Naive thymus-derived CD8-positive, alpha-beta T cell (primary cell): ENCODE results near the gene COL16A1. TPM values are rescaled to one million over a fixed set of nuclear protein-coding genes. Genes with fewer than 3 reads are reported as not detected.

Experiments used
- ATAC-seq, 2 donors: fragments of 150-1000 bp; cut with Tn5 transposase in 1 of 2; sonication (Bioruptor Pico), chemical (Tn5 transposase) in 1 of 2; 1 replicate in 1 of 2; 2 replicates in 1 of 2; pipeline ENCODE4 v1.10.0; 2021; ENCODE audit warnings: mild to moderate bottlenecking in 2 of 2, moderate library complexity in 2 of 2
- POLR2A ChIA-PET: fragments of 350-600 bp; sonication (Branson Sonifier 250); formaldehyde crosslinking; loops from one replicate; lab custom pipeline; 2021; ENCODE audit warnings: antibody characterized with exemption; lab: Charles Lee
- DNase-seq, 10 donors: peaks; one replicate each; pipeline versions ENCODE4 v3.0.0 to v3.0.0-alpha.2; 2020 to 2022
- H3K27ac Mint-ChIP-seq, 10 donors: one replicate each; pipeline ENCODE4 v1.8.0; 2020 to 2022; ENCODE audit warnings: mild to moderate bottlenecking in 10 of 10, mixed read lengths in 10 of 10, moderate library complexity in 4 of 10, inconsistent platforms in 1 of 10
- H3K27me3 Mint-ChIP-seq, 5 donors: one replicate each; pipeline ENCODE4 v1.8.0; 2021 to 2022; ENCODE audit warnings: mixed read lengths in 5 of 5
- H3K36me3 Mint-ChIP-seq, 3 donors: one replicate each; pipeline ENCODE4 v1.8.0; 2020 to 2022; ENCODE audit warnings: mixed read lengths in 3 of 3, mild to moderate bottlenecking in 2 of 3, inconsistent platforms in 1 of 3
- H3K4me1 Mint-ChIP-seq, 4 donors: one replicate each; pipeline ENCODE4 v1.8.0; 2021 to 2022; ENCODE audit warnings: mixed read lengths in 4 of 4
- H3K4me3 Mint-ChIP-seq, 10 donors: one replicate each; pipeline ENCODE4 v1.8.0; 2020 to 2022; ENCODE audit warnings: mild to moderate bottlenecking in 10 of 10, mixed read lengths in 10 of 10, moderate library complexity in 6 of 10, inconsistent platforms in 1 of 10
- H3K9me3 Mint-ChIP-seq, 9 donors: one replicate each; pipeline ENCODE4 v1.8.0; 2020 to 2022; ENCODE audit warnings: mixed read lengths in 9 of 9, mild to moderate bottlenecking in 3 of 9, inconsistent platforms in 1 of 9, moderate library complexity in 1 of 9
- polyA plus RNA-seq, 3 donors: library from polyadenylated mRNA; unstranded; fragments of 300-500 nt; fragmentation: Illumina TruSeq; gene quantifications; one replicate each; pipeline ENCODE4 v1.2.3, GENCODE V29; 2021
- total RNA-seq, 8 experiments: library from RNA in 2 of 8; stranded (reverse) in 2 of 8; gene quantifications; one replicate each; pipeline ENCODE4 v1.2.3 and lab custom pipeline; 2021 to 2026

Gene COL16A1
- total and polyA plus RNA-seq, 5 experiments from 2014 or later = 0.20 TPM; not detected in 4

DNA sequence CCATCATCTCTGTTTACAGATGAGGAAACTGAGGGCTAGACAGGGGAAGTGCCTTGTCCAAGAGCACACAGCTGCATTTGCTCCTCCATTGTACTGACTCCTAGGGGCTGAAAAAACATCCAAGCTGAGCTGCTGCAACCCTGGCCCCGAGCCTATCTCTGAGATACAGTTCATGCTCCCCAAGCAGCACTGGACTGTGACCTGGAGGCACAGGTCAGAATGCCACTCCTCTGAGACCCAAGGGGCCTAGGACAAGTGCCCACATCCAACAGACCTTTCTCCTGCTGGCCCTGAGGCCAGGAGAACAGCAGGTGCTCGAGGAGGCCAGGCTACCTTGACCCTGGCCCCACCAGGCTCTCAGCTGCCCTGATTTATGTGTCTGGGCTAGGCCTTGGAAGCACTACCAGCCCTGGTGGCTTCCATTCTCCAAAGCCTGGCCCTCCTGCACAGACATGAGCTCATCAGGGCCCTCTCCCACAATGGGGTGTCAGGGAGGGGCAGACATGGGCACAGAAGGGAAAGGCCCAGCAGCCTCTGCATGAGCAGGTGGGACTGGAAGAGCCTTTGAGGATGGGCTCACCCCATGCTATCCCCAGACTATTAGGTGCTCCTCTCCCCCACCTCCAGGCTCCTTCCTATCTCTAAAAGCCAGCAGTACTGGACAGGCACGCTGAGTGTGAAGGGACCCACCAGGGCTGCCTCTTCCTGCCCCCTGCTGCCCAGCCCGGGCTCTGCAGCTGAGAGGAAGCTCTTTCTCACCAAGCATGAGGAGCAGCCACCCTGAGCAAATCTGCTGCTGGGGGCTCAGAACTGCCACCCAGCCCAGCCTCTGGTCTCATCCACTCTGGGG, 41.5 kb upstream of the COL16A1 start:
- DNase-seq (peak in 3 of 10 donors; percentile 20 to 36 (median 22)), ATAC-seq (peak; percentile 54 to 75)
- Mint-ChIP-seq H3K4me3 (no peak overlapping the region), H3K27me3 (peaks cover 0 to 20% (median 3%) of the 10 kb centered on the region in 5 donors), H3K36me3 (no peaks in the 10 kb centered on the region), H3K4me1 (peaks cover 0 to 33% (median 13%) of the 10 kb centered on the region in 4 donors), H3K9me3 (no peaks in the 10 kb centered on the region), H3K27ac (no peak overlapping the region)
- POLR2A ChIA-PET = no interaction called here

DNA sequence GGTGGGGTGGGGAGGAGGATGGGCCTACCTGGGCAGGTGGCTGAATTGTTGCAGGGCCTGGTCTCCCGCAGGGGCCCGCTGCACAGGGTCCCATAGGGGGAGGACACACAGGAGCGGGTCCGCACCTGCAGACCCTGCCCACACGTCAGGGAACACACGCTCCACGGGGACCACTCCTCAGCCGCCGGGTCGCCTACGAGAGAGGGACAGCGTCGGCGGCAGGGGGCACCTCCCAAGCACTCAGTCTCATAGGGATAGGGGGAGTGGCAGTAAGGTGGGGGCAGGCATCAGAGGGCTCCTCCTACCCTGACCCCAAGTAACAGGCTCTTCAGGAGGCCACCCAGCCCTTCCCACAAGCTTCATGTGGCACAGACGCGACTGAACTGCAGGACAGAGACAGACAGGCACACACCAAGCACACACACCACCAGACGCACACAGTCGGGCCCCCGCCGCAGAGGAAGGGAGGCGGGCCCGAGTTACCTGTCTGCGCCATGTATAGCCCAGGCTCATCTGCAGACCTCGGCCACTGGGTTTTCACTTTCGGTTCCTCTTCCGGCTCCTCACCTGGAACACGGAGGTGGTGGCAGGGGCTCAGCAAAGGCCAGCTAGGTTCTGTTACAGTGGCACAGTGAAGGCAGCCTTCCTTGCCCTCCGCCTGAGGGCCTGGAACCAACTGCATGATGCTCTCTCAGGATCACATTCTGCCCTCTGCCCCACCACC, 40.5 kb upstream of the COL16A1 start:
- H3K27me3 Mint-ChIP-seq = peaks cover 0 to 19% (median 1%) of the 10 kb centered on the region in 5 donors
- no peak for ATAC-seq
- no peak for DNase-seq
- peak overlapping the region in 1 of 10 donors; percentile 59 for H3K27ac Mint-ChIP-seq
- H3K9me3 Mint-ChIP-seq = no peaks in the 10 kb centered on the region
- no peak overlapping the region for H3K4me3 Mint-ChIP-seq
- H3K36me3 Mint-ChIP-seq = no peaks in the 10 kb centered on the region
- POLR2A ChIA-PET = no interaction called here
- H3K4me1 Mint-ChIP-seq = peaks cover 6 to 32% (median 16%) of the 10 kb centered on the region in 4 donors

DNA sequence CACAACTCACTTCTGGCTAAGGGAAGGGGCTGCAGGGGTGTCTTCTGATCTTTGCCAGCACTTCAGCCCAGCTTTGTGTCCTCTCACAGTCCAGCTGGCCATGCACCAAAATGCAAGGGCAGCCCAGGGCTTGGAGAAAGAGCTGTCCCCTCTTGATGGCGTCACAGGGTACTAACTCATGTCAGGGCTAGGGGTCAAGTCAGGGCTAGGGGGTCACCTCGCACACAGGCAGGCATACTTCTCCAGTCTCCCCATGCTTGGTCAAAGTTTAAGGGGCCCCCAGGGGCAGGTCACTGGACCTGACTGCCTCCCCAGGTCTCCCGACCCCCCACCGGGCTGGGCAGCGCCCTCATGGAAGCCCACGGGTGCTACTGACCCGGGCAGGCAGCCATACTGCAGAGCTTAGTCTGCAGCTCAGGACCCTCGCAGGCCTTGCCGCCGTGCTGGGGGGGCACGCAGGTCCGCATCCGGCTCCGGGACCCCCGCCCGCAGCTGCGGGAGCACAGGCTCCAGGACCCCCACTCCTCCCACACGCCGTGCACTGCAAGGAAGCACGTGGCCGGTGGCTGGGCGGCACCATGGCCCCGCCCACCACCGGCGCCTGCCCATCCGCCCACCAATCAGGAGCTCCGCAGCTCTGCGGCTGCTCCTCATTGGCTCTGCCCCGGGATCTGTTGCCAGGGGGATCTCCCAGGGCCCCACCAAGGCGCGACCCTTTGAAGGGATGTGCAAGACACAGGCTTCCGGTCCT, 38.8 kb upstream of the COL16A1 start:
- ATAC-seq = no peak
- POLR2A ChIA-PET = no interaction called here
- H3K9me3 Mint-ChIP-seq = no peaks in the 10 kb centered on the region
- no peak overlapping the region for H3K27ac Mint-ChIP-seq
- H3K36me3 Mint-ChIP-seq = no peaks in the 10 kb centered on the region
- H3K4me3 Mint-ChIP-seq = no peak overlapping the region
- H3K27me3 Mint-ChIP-seq = peaks cover 0 to 12% (median 0%) of the 10 kb centered on the region in 5 donors
- DNase-seq = no peak
- H3K4me1 Mint-ChIP-seq = peaks cover 11 to 28% (median 17%) of the 10 kb centered on the region in 4 donors

DNA sequence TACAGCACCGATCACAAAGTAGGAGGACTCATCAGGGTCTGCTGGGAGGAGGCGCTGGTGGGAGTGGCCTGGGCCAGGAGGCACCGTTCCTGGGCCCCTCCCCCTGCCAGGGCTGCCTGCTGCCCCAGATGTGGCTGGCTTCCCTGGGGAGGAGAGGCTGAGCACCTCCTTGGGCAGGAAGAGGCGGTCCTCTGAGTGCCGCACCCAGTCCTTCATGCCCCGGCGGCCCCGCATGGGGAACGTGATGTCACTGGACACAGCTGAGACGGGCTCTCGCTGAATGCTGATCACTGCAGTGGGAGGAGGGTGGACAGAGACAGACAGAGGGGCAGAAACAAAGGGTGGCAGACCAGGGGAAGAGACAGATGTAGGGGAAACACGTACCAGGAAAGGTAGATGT, 35.5 kb upstream of the COL16A1 start:
- Mint-ChIP-seq H3K27ac (peak overlapping the region in 3 of 10 donors; percentile 17 to 66 (median 31)), H3K9me3 (no peaks in the 10 kb centered on the region), H3K4me1 (peaks cover 9 to 22% (median 13%) of the 10 kb centered on the region in 4 donors), H3K36me3 (no peaks in the 10 kb centered on the region), H3K4me3 (peak overlapping the region in 4 of 10 donors; percentile 7 to 70 (median 36)), H3K27me3 (peaks cover 0 to 2% (median 0%) of the 10 kb centered on the region in 5 donors)
- ATAC-seq (peak; percentile 57 to 72), DNase-seq (peak in 2 of 10 donors; percentile 20 to 29)
- POLR2A ChIA-PET = no interaction called here

DNA sequence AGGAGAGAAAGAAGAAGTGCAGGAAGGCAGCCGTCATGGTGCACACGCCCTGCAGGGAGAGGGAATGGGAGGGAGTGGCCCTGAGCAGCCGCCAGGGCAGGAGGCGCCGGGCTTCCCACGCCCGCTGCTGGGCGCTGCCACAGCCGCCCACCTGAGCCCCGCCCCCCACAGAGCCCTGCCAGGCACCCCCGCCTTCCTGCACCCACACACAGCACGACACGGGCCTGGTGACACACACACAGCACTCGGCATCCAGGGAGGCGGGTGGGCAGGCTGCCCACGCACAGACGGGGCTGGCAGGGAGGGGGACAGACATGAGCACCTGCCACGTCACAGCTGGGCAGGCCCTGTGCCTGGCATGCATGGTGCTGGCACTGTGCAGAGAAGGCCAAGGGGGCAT, 32.9 kb upstream of the COL16A1 start:
- Mint-ChIP-seq H3K27me3 (peaks cover 0 to 2% (median 0%) of the 10 kb centered on the region in 5 donors), H3K9me3 (no peaks in the 10 kb centered on the region), H3K36me3 (no peaks in the 10 kb centered on the region), H3K4me1 (peaks cover 9 to 22% (median 13%) of the 10 kb centered on the region in 4 donors), H3K4me3 (peak overlapping the region in 2 of 10 donors; percentile 4 to 33), H3K27ac (no peak overlapping the region)
- DNase-seq (peak in 5 of 10 donors; percentile 22 to 33 (median 28)), ATAC-seq (peak; percentile 63 to 82)
- POLR2A ChIA-PET = no interaction called here

DNA sequence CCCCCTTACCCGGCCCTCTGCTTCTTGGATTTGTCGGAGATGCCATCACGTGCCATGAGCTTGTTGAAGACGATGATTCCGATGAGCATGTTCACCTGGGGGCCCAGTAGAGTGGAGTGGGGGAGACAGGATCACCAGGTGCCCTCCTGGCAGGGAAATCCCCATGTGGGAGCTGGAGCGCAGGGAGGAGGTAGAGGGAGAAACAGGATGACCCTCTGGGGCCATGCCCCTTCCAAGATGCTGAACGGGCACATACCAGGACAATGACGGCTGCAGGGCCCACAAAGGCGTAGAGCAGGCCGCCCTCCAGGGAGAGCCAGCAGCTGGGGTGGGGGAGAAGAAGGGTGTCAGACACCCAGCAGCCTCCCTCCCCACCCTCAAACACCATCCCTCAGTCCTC, 31.8 kb upstream of the COL16A1 start:
- ATAC-seq (no peak), DNase-seq (no peak)
- Mint-ChIP-seq H3K36me3 (no peaks in the 10 kb centered on the region), H3K4me1 (peaks cover 9 to 22% (median 13%) of the 10 kb centered on the region in 4 donors), H3K9me3 (no peaks in the 10 kb centered on the region), H3K27ac (no peak overlapping the region), H3K4me3 (no peak overlapping the region), H3K27me3 (peaks cover 0 to 2% (median 0%) of the 10 kb centered on the region in 5 donors)
- POLR2A ChIA-PET = no interaction called here

DNA sequence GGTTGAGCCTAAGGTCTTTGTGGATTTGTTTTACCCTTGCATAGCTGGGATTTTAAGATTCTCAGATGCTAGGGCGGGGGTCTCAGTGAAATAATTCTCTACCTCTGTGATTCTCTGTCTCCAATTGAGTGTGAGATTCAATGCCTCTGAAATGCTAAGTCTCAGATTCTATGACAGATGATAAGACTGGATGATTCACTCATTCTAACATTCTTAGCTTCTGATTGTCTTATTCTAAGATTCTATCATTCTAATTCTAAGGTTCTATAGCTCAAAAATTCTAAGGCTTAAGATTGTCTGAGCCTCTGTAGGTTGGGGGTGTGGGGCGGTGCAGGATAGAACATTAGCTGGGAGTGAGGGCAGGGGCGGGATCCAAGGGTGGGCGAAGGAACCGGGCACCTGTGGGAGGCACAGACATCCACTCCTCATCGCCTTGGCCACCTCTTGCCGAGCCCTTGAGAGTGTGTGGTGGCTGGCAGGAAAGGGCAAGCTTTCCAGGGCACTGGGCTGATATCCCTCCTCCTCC, 30.8 kb upstream of the COL16A1 start:
- POLR2A ChIA-PET = no interaction called here
- peaks cover 0 to 2% (median 0%) of the 10 kb centered on the region in 5 donors for H3K27me3 Mint-ChIP-seq
- H3K4me3 Mint-ChIP-seq = no peak overlapping the region
- ATAC-seq (no peak), DNase-seq (no peak)
- peak overlapping the region in 1 of 10 donors; percentile 15 for H3K27ac Mint-ChIP-seq
- H3K9me3 Mint-ChIP-seq = no peaks in the 10 kb centered on the region
- H3K36me3 Mint-ChIP-seq = no peaks in the 10 kb centered on the region
- H3K4me1 Mint-ChIP-seq = peaks cover 7 to 19% (median 11%) of the 10 kb centered on the region in 4 donors

DNA sequence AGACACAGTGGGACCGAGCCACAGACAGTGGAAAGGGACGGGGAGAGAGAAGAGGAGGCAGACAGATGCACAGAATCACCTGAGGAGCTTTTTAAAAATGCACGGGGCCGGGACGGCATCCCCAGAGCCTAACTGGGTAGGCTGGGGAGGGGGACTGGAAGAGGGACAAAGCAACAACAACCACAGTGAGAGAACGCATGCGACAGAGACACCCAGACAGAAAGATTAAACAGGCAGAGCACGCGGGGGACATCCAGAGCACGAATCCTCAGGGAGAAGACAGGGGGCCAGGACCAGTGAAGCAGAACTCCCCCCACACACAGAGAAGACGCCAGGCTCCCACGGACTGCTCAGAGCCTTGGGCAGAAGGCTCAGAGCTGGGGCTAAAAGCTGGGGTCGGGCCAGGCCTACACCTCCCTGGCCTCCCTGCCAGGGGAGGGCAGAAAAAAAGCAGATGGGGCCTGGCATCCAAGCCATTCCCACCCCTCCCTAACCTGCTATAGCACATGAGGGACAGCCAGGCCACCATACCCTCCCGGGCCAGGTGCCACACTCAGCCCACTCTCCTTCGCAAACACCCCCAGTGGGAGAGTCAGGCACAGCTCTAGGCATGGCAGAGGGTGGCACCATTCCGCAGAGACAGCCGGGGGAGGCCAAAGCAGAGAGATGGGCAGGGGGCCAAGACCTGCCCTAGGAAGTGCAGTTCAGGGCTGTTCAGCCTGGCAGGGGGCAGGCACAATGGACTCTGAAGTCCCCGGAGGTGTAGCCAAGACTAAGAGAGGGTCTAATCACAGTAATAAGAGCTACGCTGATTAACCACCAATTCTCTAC, 29.8 kb upstream of the COL16A1 start:
- no peaks in the 10 kb centered on the region for H3K36me3 Mint-ChIP-seq
- H3K4me1 Mint-ChIP-seq = peaks cover 4 to 11% (median 7%) of the 10 kb centered on the region in 4 donors
- POLR2A ChIA-PET = no interaction called here
- H3K27me3 Mint-ChIP-seq = peaks cover 0 to 2% (median 0%) of the 10 kb centered on the region in 5 donors
- peak overlapping the region in 1 of 10 donors; percentile 33 for H3K27ac Mint-ChIP-seq
- no peak for ATAC-seq
- no peaks in the 10 kb centered on the region for H3K9me3 Mint-ChIP-seq
- no peak overlapping the region for H3K4me3 Mint-ChIP-seq
- DNase-seq = no peak

DNA sequence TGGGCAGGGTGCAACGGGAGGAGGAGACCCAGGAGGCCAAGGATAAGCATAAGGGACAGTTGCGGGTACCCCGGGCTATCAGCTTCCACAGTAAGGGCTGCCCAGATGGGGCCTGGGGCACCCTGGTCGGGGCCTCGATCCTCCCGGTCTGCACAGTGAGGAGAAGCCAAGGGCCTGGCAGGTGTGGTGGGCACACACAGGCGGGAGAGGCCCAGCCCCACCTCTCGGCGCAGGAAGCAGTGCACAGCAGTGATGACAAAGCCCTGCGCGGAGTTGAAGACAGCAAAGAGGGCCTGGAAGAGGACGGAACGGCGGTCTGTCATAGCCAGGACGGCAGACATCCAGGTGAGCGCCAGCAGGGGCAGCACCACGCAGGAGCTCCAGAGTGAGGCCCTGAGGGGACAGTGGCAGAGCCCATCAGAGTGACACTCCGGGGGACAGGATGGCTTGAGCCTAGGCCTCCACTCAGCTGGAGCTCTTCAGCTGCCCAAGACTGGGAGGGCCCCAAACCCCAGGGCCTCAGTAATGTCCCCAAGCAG, 29.0 kb upstream of the COL16A1 start:
- Mint-ChIP-seq H3K4me3 (no peak overlapping the region), H3K36me3 (no peaks in the 10 kb centered on the region), H3K9me3 (no peaks in the 10 kb centered on the region), H3K27ac (peak overlapping the region in 1 of 10 donors; percentile 59), H3K27me3 (peaks cover 0 to 2% (median 0%) of the 10 kb centered on the region in 5 donors), H3K4me1 (peaks cover 4 to 11% (median 7%) of the 10 kb centered on the region in 4 donors)
- DNase-seq = no peak
- ATAC-seq = no peak
- POLR2A ChIA-PET = no interaction called here

DNA sequence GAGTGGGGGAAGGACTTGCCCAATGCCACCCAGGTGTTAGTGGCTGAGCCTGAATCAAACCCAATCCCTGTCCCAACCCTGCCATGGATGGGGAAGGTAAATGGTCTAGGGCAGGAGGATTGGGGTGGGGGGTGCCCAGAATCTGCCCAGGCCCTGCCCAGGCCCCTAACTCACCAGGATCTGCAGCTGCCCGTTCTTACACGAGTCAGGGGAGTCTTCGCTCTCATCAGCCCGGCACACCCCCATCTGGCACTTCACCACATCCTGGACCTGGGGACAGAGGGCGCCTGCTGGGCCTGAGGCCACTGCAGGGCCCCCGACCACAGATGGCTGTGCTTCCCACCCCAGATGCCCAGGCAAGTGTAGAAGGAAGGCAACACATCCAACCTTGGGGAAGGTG, 28.5 kb upstream of the COL16A1 start:
- DNase-seq (no peak), ATAC-seq (no peak)
- H3K4me3 Mint-ChIP-seq = no peak overlapping the region
- peaks cover 4 to 10% (median 7%) of the 10 kb centered on the region in 4 donors for H3K4me1 Mint-ChIP-seq
- no peaks in the 10 kb centered on the region for H3K9me3 Mint-ChIP-seq
- POLR2A ChIA-PET = no interaction called here
- no peaks in the 10 kb centered on the region for H3K36me3 Mint-ChIP-seq
- H3K27me3 Mint-ChIP-seq = peaks cover 0 to 2% (median 0%) of the 10 kb centered on the region in 5 donors
- no peak overlapping the region for H3K27ac Mint-ChIP-seq

DNA sequence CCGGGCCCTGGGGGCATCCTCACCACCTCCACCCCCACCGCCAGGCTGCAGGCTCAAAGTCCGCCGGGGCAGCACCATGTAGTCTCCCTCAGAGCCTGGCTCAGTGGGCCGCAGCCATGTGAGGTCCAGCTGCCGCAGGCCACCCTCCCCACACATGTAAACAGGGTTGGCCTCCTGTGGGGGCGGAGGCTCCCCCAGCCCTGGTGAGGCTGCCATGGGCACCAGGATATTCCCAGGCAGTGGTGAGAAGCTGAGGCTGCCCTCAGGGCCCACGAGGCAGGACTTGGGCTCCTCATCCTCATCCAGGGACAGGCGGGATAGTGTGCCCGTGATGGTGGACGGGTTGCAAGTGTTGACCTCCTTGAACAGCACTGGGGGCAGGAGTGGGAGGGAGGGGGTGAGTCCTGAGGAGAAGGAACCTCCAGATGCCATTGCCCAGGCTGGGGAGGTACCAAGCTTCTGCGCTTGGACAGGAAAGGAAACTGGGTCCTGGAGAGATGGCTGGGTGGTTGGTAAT, 27.3 kb upstream of the COL16A1 start:
- Mint-ChIP-seq H3K4me1 (peaks cover 0 to 5% (median under 1%) of the 10 kb centered on the region in 4 donors), H3K27ac (no peak overlapping the region), H3K27me3 (peaks cover 0 to 2% (median 0%) of the 10 kb centered on the region in 5 donors), H3K36me3 (no peaks in the 10 kb centered on the region), H3K9me3 (no peaks in the 10 kb centered on the region), H3K4me3 (no peak overlapping the region)
- ATAC-seq (no peak), DNase-seq (no peak)
- POLR2A ChIA-PET = no interaction called here
